Measurements from ENCODE around the gene LAMB3. TPM values are rescaled to one million over a fixed set of nuclear protein-coding genes. Genes with fewer than 3 reads are reported as not detected.
A peak's percentile ranks its signal among the peaks of the same experiment; 100 is the strongest.

Gene LAMB3
- total and polyA plus RNA-seq, 10 donors = 0.43 to 3.4 (median 0.80) TPM

- peak overlapping the region in 7 of 8 donors; percentile 72 to 93 (median 84) for H3K27ac ChIP-seq
- H3K27me3 ChIP-seq (replicated peaks in 1 of 7) = peaks cover 0 to 50% (median 28%) of the 10 kb centered on the region in 7 donors
Measured at GRCh38 chr1:209673631-209674417, 21.6 kb upstream of the LAMB3 start.

GRCh38 chr1:209672705-209673630 lies 20.7 kb upstream of the LAMB3 start:
- H3K36me3 ChIP-seq = no peaks in the 10 kb centered on the region
- peaks cover 0 to 48% (median 23%) of the 10 kb centered on the region in 7 donors for H3K27me3 ChIP-seq (replicated peaks in 1 of 7)
- DNase-seq = no peak
- TF ChIP-seq POLR2A (IDR thresholded peaks at IDR 0.05) = no peak
- peak in 1 of 3 donors; percentile 60 for TF ChIP-seq POLR2AphosphoS5 (IDR thresholded peaks at IDR 0.05)
- 24 to 39% (median 29%) methylated on average over 5 of the region's 5 CpGs for WGBS, 5 donors
- peaks cover 20 to 51% (median 43%) of the 10 kb centered on the region in 6 donors for H3K4me1 ChIP-seq
- intact Hi-C loops (cut with DNase I; ENCODE audit: low total_unique reads) = no loop called here
- H3K9me3 ChIP-seq = no peaks in the 10 kb centered on the region
- H3K27ac ChIP-seq = peak overlapping the region in 7 of 8 donors; percentile 72 to 93 (median 84)
- H3K4me3 ChIP-seq = peak overlapping the region in 1 of 8 donors; percentile 73

More at GRCh38 chr1:209673631-209674417, 21.6 kb upstream of the LAMB3 start:
- Histone ChIP-seq H3K36me3 (no peaks in the 10 kb centered on the region), H3K4me1 (peaks cover 20 to 48% (median 41%) of the 10 kb centered on the region in 6 donors), H3K9me3 (no peaks in the 10 kb centered on the region), H3K4me3 (peak overlapping the region in 1 of 8 donors; percentile 73)
- 39 to 64% (median 54%) methylated on average over 7 of the region's 7 CpGs for WGBS, 5 donors
- peak; percentile 77 for DNase-seq
- intact Hi-C loops (cut with DNase I; ENCODE audit: low total_unique reads) = no loop called here
- TF ChIP-seq POLR2AphosphoS5 (IDR thresholded peaks at IDR 0.05) (peak in 1 of 3 donors; percentile 23), POLR2A (IDR thresholded peaks at IDR 0.05) (no peak), CTCF (IDR thresholded peaks at IDR 0.05 in 8 of 11, conservative IDR thresholded peaks at IDR 0.05 in 3 of 11) (no peak)

- Histone ChIP-seq H3K27me3 (replicated peaks in 1 of 7) (peaks cover 0 to 24% (median 7%) of the 10 kb centered on the region in 7 donors), H3K36me3 (no peaks in the 10 kb centered on the region), H3K9me3 (no peaks in the 10 kb centered on the region), H3K4me1 (peaks cover 15 to 42% (median 32%) of the 10 kb centered on the region in 6 donors), H3K4me3 (no peak overlapping the region), H3K27ac (peak overlapping the region in 2 of 8 donors; percentile 17 to 60)
- intact Hi-C loops (cut with DNase I; ENCODE audit: low total_unique reads) = no loop called here
- TF ChIP-seq POLR2A (IDR thresholded peaks at IDR 0.05) (no peak), CTCF (IDR thresholded peaks at IDR 0.05 in 8 of 11, conservative IDR thresholded peaks at IDR 0.05 in 3 of 11) (no peak), POLR2AphosphoS5 (IDR thresholded peaks at IDR 0.05) (no peak)
- 88 to 100% (median 90%) methylated on average over 1 of the region's 1 CpG for WGBS, 5 donors
- DNase-seq = no peak
Measured at GRCh38 chr1:209670441-209671082, 18.3 kb upstream of the LAMB3 start.

GRCh38 chr1:209667708-209668107 lies 15.5 kb upstream of the LAMB3 start:
- peaks cover 0 to 9% (median 0%) of the 10 kb centered on the region in 7 donors for H3K27me3 ChIP-seq (replicated peaks in 1 of 7)
- TF ChIP-seq POLR2AphosphoS5 (IDR thresholded peaks at IDR 0.05) (no peak), CTCF (IDR thresholded peaks at IDR 0.05 in 8 of 11, conservative IDR thresholded peaks at IDR 0.05 in 3 of 11) (no peak), POLR2A (IDR thresholded peaks at IDR 0.05) (no peak)
- H3K4me3 ChIP-seq = no peak overlapping the region
- no peaks in the 10 kb centered on the region for H3K9me3 ChIP-seq
- DNase-seq = no peak
- no peaks in the 10 kb centered on the region for H3K36me3 ChIP-seq
- peaks cover 0 to 13% (median 4%) of the 10 kb centered on the region in 6 donors for H3K4me1 ChIP-seq
- H3K27ac ChIP-seq = no peak overlapping the region
- WGBS, 5 donors = 66 to 84% (median 80%) methylated on average over 4 of the region's 4 CpGs
- intact Hi-C loops (cut with DNase I; ENCODE audit: low total_unique reads) = no loop called here

Data from spleen (tissue), 11 donors.